Measurements from ENCODE around the gene MANSC1. TPM values are rescaled to one million over a fixed set of nuclear protein-coding genes. Genes with fewer than 3 reads are reported as not detected.

The MANSC1 gene
- total and polyA plus RNA-seq, 2 donors (not counting 1 experiment from before 2014, with no cell fraction given), result 0.09 to 0.32 TPM

DNA sequence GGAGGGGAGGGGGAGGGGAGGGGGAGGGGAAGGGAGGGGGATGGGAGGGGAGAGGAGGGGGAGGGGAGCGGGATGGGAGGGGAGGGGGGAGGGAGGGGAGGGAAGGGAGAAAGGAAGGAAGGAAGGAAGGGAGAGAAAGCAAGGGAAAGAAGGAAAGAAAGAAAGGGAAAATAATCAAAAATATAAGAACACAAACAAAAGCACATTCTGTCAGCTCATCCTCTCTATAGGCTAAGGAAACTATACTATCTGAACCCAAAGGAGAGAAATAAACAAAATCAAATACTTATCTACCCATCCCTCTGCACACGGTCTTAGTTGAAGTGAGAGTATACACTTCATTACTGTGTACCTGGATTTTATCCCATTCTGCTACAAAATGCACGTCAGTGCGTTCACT, 26.9 kb downstream of the MANSC1 start:
- CTCF ChIA-PET, result no interaction called here

DNA sequence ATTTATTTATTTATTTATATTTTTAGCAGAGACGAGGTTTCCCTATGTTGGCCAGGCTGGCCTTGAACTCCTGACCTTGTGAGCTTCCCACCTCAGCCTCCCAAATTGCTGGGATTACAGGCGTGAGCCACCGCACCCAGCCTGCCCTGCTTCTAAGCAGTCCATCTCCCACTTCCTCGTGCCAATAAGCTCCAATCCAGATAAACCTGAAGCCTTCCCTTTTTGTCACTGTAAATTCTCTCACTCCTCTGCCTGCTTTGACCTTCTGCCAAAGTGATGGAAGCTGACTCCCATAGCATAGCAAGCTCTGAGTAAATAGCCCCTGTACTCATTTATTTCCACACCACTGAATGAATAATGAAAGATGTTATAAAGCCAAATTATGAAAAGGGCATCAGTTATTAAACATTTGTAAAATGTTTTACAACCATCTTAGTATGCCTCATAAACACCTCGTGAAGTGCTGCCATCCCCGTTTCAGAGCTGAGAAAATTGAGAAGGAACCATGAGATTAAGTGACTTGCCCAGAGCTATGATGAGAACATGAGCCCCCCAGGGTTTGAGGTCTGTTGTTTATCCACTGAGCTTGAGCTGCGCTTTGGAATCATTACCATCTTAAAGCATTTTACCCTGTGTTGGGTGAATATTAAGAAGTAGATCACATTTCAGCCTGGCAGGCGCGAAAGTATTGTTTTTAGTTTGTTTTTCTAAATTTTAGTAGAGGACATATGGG, 30.4 kb downstream of the MANSC1 start:
- H3K4me3 Mint-ChIP-seq, result no peak overlapping the region
- WGBS (ENCODE audit: insufficient coverage), result 83% methylated on average over 4 of the region's 9 CpGs
- TF ChIP-seq, protein P1, sequence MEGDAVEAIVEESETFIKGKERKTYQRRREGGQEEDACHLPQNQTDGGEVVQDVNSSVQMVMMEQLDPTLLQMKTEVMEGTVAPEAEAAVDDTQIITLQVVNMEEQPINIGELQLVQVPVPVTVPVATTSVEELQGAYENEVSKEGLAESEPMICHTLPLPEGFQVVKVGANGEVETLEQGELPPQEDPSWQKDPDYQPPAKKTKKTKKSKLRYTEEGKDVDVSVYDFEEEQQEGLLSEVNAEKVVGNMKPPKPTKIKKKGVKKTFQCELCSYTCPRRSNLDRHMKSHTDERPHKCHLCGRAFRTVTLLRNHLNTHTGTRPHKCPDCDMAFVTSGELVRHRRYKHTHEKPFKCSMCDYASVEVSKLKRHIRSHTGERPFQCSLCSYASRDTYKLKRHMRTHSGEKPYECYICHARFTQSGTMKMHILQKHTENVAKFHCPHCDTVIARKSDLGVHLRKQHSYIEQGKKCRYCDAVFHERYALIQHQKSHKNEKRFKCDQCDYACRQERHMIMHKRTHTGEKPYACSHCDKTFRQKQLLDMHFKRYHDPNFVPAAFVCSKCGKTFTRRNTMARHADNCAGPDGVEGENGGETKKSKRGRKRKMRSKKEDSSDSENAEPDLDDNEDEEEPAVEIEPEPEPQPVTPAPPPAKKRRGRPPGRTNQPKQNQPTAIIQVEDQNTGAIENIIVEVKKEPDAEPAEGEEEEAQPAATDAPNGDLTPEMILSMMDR (IDR thresholded peaks at IDR 0.05), result no peak
- no peak for TF ChIP-seq EZH2 (IDR thresholded peaks at IDR 0.05; ENCODE audit: borderline replicate concordance, insufficient read depth, low read depth, low read length, poor library complexity, severe bottlenecking)
- Histone ChIP-seq H3K9ac (ENCODE audit: low read length) (no peak overlapping the region), H4K20me1 (ENCODE audit: control insufficient read depth, insufficient read depth, low read length, poor library complexity, severe bottlenecking) (no peaks in the 10 kb centered on the region), H3K4me2 (replicated peaks; ENCODE audit: low read depth, low read length, poor library complexity, severe bottlenecking) (no peak overlapping the region), H3K4me3 (ENCODE audit: control extremely low read depth in 1 of 5, extremely low read depth in 1 of 5, insufficient read depth in 1 of 5, low read depth in 2 of 5, low read length in 4 of 5) (no peak overlapping the region), H2AFZ (ENCODE audit: insufficient read depth, low read depth, low read length, poor library complexity, severe bottlenecking) (no peak overlapping the region), H3K4me1 (ENCODE audit: control insufficient read depth in 2 of 2, insufficient read depth in 2 of 2, low read length in 2 of 2) (no peaks in the 10 kb centered on the region), H3K79me2 (ENCODE audit: control insufficient read depth, insufficient read depth, low read length) (no peaks in the 10 kb centered on the region), H3K27me3 (replicated peaks in 1 of 4; ENCODE audit: control extremely low read depth in 1 of 4, control insufficient read depth in 3 of 4, insufficient read depth in 4 of 4, low read length in 3 of 4) (no peaks in the 10 kb centered on the region), H3K27ac (ENCODE audit: low read length in 2 of 2) (no peak overlapping the region), H3K9me3 (ENCODE audit: control extremely low read depth in 1 of 3, control insufficient read depth in 2 of 3, insufficient read depth in 1 of 3, low read length in 2 of 3) (no peaks in the 10 kb centered on the region), H3K36me3 (replicated peaks in 1 of 2; ENCODE audit: control extremely low read depth in 1 of 2, control insufficient read depth in 1 of 2, extremely low read depth in 1 of 2, insufficient read depth in 2 of 2, low read length in 1 of 2) (no peaks in the 10 kb centered on the region)
- ChIA-PET CTCF (interaction anchor here (1.0 to 1.1 kb wide), 2 partner anchors 8 to 14 kb away, joined by 3 to 5 read pairs; no protein-coding TSS in a partner anchor), POLR2A (no interaction called here)
- H3K27ac Mint-ChIP-seq, result no peak overlapping the region
- ATAC-seq (ENCODE audit: low read depth) (no peak), DNase-seq (no peak)
- peaks cover 22% of the 10 kb centered on the region for H3K27me3 Mint-ChIP-seq
- intact Hi-C loops (cut with micrococcal nuclease), result no loop called here
- no peaks in the 10 kb centered on the region for H3K4me1 Mint-ChIP-seq
- H3K9me3 Mint-ChIP-seq (ENCODE audit: insufficient read depth), result no peaks in the 10 kb centered on the region

More for the DNA sequence above, 26.9 kb downstream of the MANSC1 start:
- Histone ChIP-seq H3K9ac (ENCODE audit: low read length) (no peak overlapping the region), H3K4me2 (replicated peaks; ENCODE audit: low read depth, low read length, poor library complexity, severe bottlenecking) (no peak overlapping the region), H3K79me2 (ENCODE audit: control insufficient read depth, insufficient read depth, low read length) (no peaks in the 10 kb centered on the region), H3K4me1 (ENCODE audit: control insufficient read depth in 2 of 2, insufficient read depth in 2 of 2, low read length in 2 of 2) (no peaks in the 10 kb centered on the region), H3K9me3 (ENCODE audit: control extremely low read depth in 1 of 3, control insufficient read depth in 2 of 3, insufficient read depth in 1 of 3, low read length in 2 of 3) (no peaks in the 10 kb centered on the region), H3K27me3 (replicated peaks in 1 of 4; ENCODE audit: control extremely low read depth in 1 of 4, control insufficient read depth in 3 of 4, insufficient read depth in 4 of 4, low read length in 3 of 4) (no peaks in the 10 kb centered on the region), H3K27ac (ENCODE audit: low read length in 2 of 2) (no peak overlapping the region), H3K4me3 (ENCODE audit: control extremely low read depth in 1 of 5, extremely low read depth in 1 of 5, insufficient read depth in 1 of 5, low read depth in 2 of 5, low read length in 4 of 5) (no peak overlapping the region), H3K36me3 (replicated peaks in 1 of 2; ENCODE audit: control extremely low read depth in 1 of 2, control insufficient read depth in 1 of 2, extremely low read depth in 1 of 2, insufficient read depth in 2 of 2, low read length in 1 of 2) (no peaks in the 10 kb centered on the region), H2AFZ (ENCODE audit: insufficient read depth, low read depth, low read length, poor library complexity, severe bottlenecking) (no peak overlapping the region), H4K20me1 (ENCODE audit: control insufficient read depth, insufficient read depth, low read length, poor library complexity, severe bottlenecking) (no peaks in the 10 kb centered on the region)
- TF ChIP-seq, protein P1 (IDR thresholded peaks at IDR 0.05), result no peak
- no peak for TF ChIP-seq EZH2 (IDR thresholded peaks at IDR 0.05; ENCODE audit: borderline replicate concordance, insufficient read depth, low read depth, low read length, poor library complexity, severe bottlenecking)
- ATAC-seq (ENCODE audit: low read depth) (no peak), DNase-seq (no peak)
- Mint-ChIP-seq H3K9me3 (ENCODE audit: insufficient read depth) (no peaks in the 10 kb centered on the region), H3K4me3 (no peak overlapping the region), H3K4me1 (peaks cover 2% of the 10 kb centered on the region), H3K27me3 (peaks cover 22% of the 10 kb centered on the region), H3K27ac (no peak overlapping the region)
- intact Hi-C loops (cut with micrococcal nuclease), result no loop called here
- POLR2A ChIA-PET, result no interaction called here
- WGBS (ENCODE audit: insufficient coverage), result 100% methylated on average over 2 of the region's 4 CpGs

All from B cell (primary cell).